Liver (tissue), 9 donors: ENCODE results near the gene MAP3K20. TPM values are rescaled to one million over a fixed set of nuclear protein-coding genes. Genes with fewer than 3 reads are reported as not detected.

Experiments used
- DNase-seq: peaks from one replicate; pipeline ENCODE4 v3.0.0-alpha.2; 2017; ENCODE audit warnings: low spot score
- H3K27ac ChIP-seq, 2 donors: one replicate each; pipeline ENCODE4 v1.7.0; 2013; ENCODE audit warnings: inconsistent platforms in 2 of 2, low read length in 2 of 2, control low read depth in 1 of 2, low read depth in 1 of 2, mild to moderate bottlenecking in 1 of 2
- H3K27me3 ChIP-seq, 4 donors: one replicate each; pipeline versions ENCODE4 v1.6.1 to v1.7.0; 2013; ENCODE audit warnings: low read length in 3 of 4, inconsistent platforms in 1 of 4, mild to moderate bottlenecking in 1 of 4, moderate library complexity in 1 of 4; ENCODE audit not compliant: control insufficient read depth in 4 of 4, insufficient read depth in 4 of 4
- H3K36me3 ChIP-seq, 4 donors: one replicate each; pipeline versions ENCODE4 v1.6.1 to v1.7.0; 2013; ENCODE audit warnings: low read length in 3 of 4, mild to moderate bottlenecking in 3 of 4, low read depth in 1 of 4, moderate library complexity in 1 of 4; ENCODE audit not compliant: control insufficient read depth in 4 of 4, insufficient read depth in 3 of 4
- H3K4me1 ChIP-seq, 4 donors: one replicate each; pipeline versions ENCODE4 v1.6.1 to v1.7.0; 2013; ENCODE audit warnings: low read length in 3 of 4, mild to moderate bottlenecking in 3 of 4, moderate library complexity in 1 of 4; ENCODE audit not compliant: control insufficient read depth in 4 of 4, insufficient read depth in 4 of 4
- H3K4me3 ChIP-seq, 3 donors: one replicate each; pipeline versions ENCODE4 v1.6.1 to v1.7.0; 2013; ENCODE audit warnings: low read length in 3 of 3, control low read depth in 1 of 3, low read depth in 1 of 3, mild to moderate bottlenecking in 1 of 3
- H3K9ac ChIP-seq, 2 donors: one replicate each; pipeline ENCODE4 v1.7.0; 2013; ENCODE audit warnings: low read length in 2 of 2, mild to moderate bottlenecking in 2 of 2, moderate library complexity in 2 of 2, control low read depth in 1 of 2, low read depth in 1 of 2
- H3K9me3 ChIP-seq, 4 donors: one replicate each; pipeline versions ENCODE4 v1.6.1 to v1.7.0; 2013; ENCODE audit warnings: low read length in 3 of 4; ENCODE audit not compliant: control insufficient read depth in 4 of 4
- CTCF ChIP-seq: fragments of 150-350 bp; IDR thresholded peaks from 2 replicates; pipeline ENCODE4 v1.5.1; 2017; ENCODE audit warnings: improper control_type of control experiment, low read depth, low read length; ENCODE audit not compliant: missing input control
- EGR1 ChIP-seq, 2 donors: IDR thresholded peaks; 2 replicates each; pipeline ENCODE4 v1.6.1; 2016 to 2018; ENCODE audit warnings: antibody characterized with exemption in 2 of 2, low read depth in 2 of 2
- FOXA2 ChIP-seq: IDR thresholded peaks from 2 replicates; pipeline ENCODE4 v1.6.1; 2016; ENCODE audit warnings: antibody characterized with exemption
- GABPA ChIP-seq, 2 donors: IDR thresholded peaks in 1 of 2; conservative IDR thresholded peaks in 1 of 2; 2 replicates each; pipeline ENCODE4 v1.6.1; 2016; ENCODE audit warnings: antibody characterized with exemption in 2 of 2, mild to moderate bottlenecking in 1 of 2, moderate library complexity in 1 of 2
- HNF4A ChIP-seq, 2 donors: conservative IDR thresholded peaks; 2 replicates each; pipeline ENCODE4 v1.6.1; 2016; ENCODE audit warnings: antibody characterized with exemption in 2 of 2, mild to moderate bottlenecking in 2 of 2
- HNF4G ChIP-seq: IDR thresholded peaks from 2 replicates; pipeline ENCODE4 v1.6.1; 2016; ENCODE audit warnings: antibody characterized with exemption
- JUND ChIP-seq, 2 donors: IDR thresholded peaks; 2 replicates each; pipeline ENCODE4 v1.6.1; 2016; ENCODE audit warnings: antibody characterized with exemption in 2 of 2
- NR2F2 ChIP-seq: IDR thresholded peaks from 2 replicates; pipeline ENCODE4 v1.6.1; 2016; ENCODE audit warnings: antibody characterized with exemption
- RXRA ChIP-seq, 2 donors: IDR thresholded peaks; 2 replicates each; pipeline ENCODE4 v1.6.1; 2017 to 2018; ENCODE audit warnings: antibody characterized with exemption in 2 of 2, mild to moderate bottlenecking in 1 of 2
- SP1 ChIP-seq: IDR thresholded peaks from 2 replicates; pipeline ENCODE4 v1.6.1; 2018; ENCODE audit warnings: antibody characterized with exemption, mild to moderate bottlenecking
- TAF1 ChIP-seq: conservative IDR thresholded peaks from 2 replicates; pipeline ENCODE4 v1.6.1; 2016; ENCODE audit warnings: antibody characterized with exemption, mild to moderate bottlenecking
- YY1 ChIP-seq: IDR thresholded peaks from 2 replicates; pipeline ENCODE4 v1.6.1; 2016; ENCODE audit warnings: antibody characterized with exemption, mild to moderate bottlenecking
- WGBS: extraction: QIAGEN DNeasy Blood & Tissue Kit; methylation state at CpG from one replicate; pipeline ENCODE4 v1.1.7; 2013; 5-methylcytosine and 5-hydroxymethylcytosine counted together
- polyA plus RNA-seq, 2 donors: library from polyadenylated mRNA; stranded (reverse) in 1 of 2; unstranded in 1 of 2; fragments of 200-250 nt in 1 of 2; fragments of >200 nt in 1 of 2; fragmentation: Nextera tagmentation in 1 of 2; extraction: Ambion mirVana in 1 of 2; gene quantifications; one replicate each; pipeline versions ENCODE4 v1.2.1 to v1.2.3, GENCODE V29; 2013 to 2015
- total RNA-seq, 2 donors: library from RNA; depleted of rRNA; stranded (reverse); fragments of >200 nt; gene quantifications; one replicate each; pipeline ENCODE4 v1.2.3, GENCODE V29; 2014
- TF ChIP-seq, protein P1 (sequence below): IDR thresholded peaks from 2 replicates; pipeline ENCODE4 v1.6.1; 2016; ENCODE audit warnings: antibody characterized with exemption
- TF ChIP-seq, protein P2 (sequence below): IDR thresholded peaks from 2 replicates; pipeline ENCODE4 v1.6.1; 2016; ENCODE audit warnings: antibody characterized with exemption, mild to moderate bottlenecking
- TF ChIP-seq, protein P3 (sequence below): IDR thresholded peaks from 2 replicates; pipeline ENCODE4 v1.6.1; 2016; ENCODE audit warnings: antibody characterized with exemption
- TF ChIP-seq, protein P4 (sequence below): IDR thresholded peaks from 2 replicates; pipeline ENCODE4 v1.6.1; 2016; ENCODE audit warnings: antibody characterized with exemption
- donor health status: healthy.
- donor health status: healthy.
- donor health status: healthy.
- donor health status: healthy.
- donor health status: healthy.

MAP3K20 gene
- total and polyA plus RNA-seq, 4 donors: 9.1 to 22.6 (median 14.9) TPM

DNA sequence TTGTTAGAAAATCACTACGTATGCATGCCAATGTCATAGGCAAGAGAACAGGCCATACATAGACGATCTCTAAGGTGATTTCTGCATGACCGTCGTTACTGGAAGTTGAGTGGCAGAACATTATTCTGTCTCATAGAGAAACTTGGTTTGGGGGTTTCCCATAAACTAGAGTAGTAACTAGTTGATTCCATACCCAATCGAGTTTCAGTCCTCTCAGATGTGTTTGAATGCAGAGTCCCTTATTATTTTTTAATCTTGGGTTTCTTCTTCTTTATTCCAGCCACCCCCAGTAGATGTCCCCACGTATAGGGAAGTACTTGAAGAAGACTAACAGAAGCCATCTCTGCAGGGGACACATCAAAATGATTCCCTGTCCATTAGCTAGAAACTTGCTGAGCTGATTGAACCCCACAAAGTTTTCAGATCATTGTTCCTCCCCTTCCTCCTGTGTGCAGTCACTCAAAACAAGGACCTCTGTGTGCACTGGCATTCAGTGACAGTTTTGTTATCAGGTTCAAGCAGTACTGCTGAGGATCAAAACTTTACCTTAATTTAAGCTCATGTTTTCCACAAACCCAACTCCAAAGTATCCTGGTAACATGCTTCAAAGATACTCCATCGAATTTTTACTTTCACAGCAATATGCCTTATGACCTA is 210.6 kb downstream of the MAP3K20 start:
- Histone ChIP-seq H3K9me3 (no peaks in the 10 kb centered on the region), H3K4me1 (no peaks in the 10 kb centered on the region), H3K27me3 (no peaks in the 10 kb centered on the region), H3K36me3 (no peaks in the 10 kb centered on the region), H3K4me3 (no peak overlapping the region), H3K9ac (no peak overlapping the region), H3K27ac (no peak overlapping the region)
- TF ChIP-seq, protein P1, sequence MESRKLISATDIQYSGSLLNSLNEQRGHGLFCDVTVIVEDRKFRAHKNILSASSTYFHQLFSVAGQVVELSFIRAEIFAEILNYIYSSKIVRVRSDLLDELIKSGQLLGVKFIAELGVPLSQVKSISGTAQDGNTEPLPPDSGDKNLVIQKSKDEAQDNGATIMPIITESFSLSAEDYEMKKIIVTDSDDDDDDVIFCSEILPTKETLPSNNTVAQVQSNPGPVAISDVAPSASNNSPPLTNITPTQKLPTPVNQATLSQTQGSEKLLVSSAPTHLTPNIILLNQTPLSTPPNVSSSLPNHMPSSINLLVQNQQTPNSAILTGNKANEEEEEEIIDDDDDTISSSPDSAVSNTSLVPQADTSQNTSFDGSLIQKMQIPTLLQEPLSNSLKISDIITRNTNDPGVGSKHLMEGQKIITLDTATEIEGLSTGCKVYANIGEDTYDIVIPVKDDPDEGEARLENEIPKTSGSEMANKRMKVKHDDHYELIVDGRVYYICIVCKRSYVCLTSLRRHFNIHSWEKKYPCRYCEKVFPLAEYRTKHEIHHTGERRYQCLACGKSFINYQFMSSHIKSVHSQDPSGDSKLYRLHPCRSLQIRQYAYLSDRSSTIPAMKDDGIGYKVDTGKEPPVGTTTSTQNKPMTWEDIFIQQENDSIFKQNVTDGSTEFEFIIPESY: no peak
- DNase-seq: no peak
- WGBS: 76% methylated on average over 7 of the region's 7 CpGs

GRCh38 chr2:173287594-173287993 is 211.9 kb downstream of the MAP3K20 start:
- Histone ChIP-seq H3K9ac (no peak overlapping the region), H3K27me3 (no peaks in the 10 kb centered on the region), H3K9me3 (peaks cover 0 to 8% (median under 1%) of the 10 kb centered on the region in 4 donors), H3K4me1 (no peaks in the 10 kb centered on the region), H3K27ac (no peak overlapping the region), H3K36me3 (no peaks in the 10 kb centered on the region), H3K4me3 (no peak overlapping the region)
- WGBS: 95% methylated on average over 2 of the region's 2 CpGs
- DNase-seq: no peak
- TF ChIP-seq, protein P2, sequence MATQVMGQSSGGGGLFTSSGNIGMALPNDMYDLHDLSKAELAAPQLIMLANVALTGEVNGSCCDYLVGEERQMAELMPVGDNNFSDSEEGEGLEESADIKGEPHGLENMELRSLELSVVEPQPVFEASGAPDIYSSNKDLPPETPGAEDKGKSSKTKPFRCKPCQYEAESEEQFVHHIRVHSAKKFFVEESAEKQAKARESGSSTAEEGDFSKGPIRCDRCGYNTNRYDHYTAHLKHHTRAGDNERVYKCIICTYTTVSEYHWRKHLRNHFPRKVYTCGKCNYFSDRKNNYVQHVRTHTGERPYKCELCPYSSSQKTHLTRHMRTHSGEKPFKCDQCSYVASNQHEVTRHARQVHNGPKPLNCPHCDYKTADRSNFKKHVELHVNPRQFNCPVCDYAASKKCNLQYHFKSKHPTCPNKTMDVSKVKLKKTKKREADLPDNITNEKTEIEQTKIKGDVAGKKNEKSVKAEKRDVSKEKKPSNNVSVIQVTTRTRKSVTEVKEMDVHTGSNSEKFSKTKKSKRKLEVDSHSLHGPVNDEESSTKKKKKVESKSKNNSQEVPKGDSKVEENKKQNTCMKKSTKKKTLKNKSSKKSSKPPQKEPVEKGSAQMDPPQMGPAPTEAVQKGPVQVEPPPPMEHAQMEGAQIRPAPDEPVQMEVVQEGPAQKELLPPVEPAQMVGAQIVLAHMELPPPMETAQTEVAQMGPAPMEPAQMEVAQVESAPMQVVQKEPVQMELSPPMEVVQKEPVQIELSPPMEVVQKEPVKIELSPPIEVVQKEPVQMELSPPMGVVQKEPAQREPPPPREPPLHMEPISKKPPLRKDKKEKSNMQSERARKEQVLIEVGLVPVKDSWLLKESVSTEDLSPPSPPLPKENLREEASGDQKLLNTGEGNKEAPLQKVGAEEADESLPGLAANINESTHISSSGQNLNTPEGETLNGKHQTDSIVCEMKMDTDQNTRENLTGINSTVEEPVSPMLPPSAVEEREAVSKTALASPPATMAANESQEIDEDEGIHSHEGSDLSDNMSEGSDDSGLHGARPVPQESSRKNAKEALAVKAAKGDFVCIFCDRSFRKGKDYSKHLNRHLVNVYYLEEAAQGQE: no peak
- TF ChIP-seq EGR1 (IDR thresholded peaks at IDR 0.05; ENCODE audit: low read depth in 2 of 2) (no peak), NR2F2 (no peak), JUND (IDR thresholded peaks at IDR 0.05) (no peak), FOXA2 (no peak), TAF1 (no peak), HNF4G (no peak), RXRA (IDR thresholded peaks at IDR 0.05) (no peak), HNF4A (conservative IDR thresholded peaks at IDR 0.05) (no peak), GABPA (IDR thresholded peaks at IDR 0.05 in 1 of 2, conservative IDR thresholded peaks at IDR 0.05 in 1 of 2) (no peak), CTCF (no peak), SP1 (no peak), YY1 (no peak)
- TF ChIP-seq, protein P1: no peak
- TF ChIP-seq, protein P3, sequence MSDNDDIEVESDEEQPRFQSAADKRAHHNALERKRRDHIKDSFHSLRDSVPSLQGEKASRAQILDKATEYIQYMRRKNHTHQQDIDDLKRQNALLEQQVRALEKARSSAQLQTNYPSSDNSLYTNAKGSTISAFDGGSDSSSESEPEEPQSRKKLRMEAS: no peak
- TF ChIP-seq, protein P4, sequence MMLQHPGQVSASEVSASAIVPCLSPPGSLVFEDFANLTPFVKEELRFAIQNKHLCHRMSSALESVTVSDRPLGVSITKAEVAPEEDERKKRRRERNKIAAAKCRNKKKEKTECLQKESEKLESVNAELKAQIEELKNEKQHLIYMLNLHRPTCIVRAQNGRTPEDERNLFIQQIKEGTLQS: no peak
